Measurements from ENCODE around the gene GDAP2. TPM values are rescaled to one million over a fixed set of nuclear protein-coding genes. Genes with fewer than 3 reads are reported as not detected.

The GDAP2 gene
- polyA plus RNA-seq, 3 donors, result 17.8 to 28.7 (median 21.1) TPM

- Mint-ChIP-seq H3K9me3 (peaks cover 16 to 35% (median 24%) of the 10 kb centered on the region in 7 donors), H3K27me3 (ENCODE audit: low read depth in 3 of 3) (peaks cover 0 to 2% (median 0%) of the 10 kb centered on the region in 3 donors), H3K27ac (peak overlapping the region in 1 of 7 donors; percentile 64), H3K4me3 (no peak overlapping the region), H3K36me3 (peaks cover 0 to 8% of the 10 kb centered on the region in 2 donors), H3K4me1 (no peaks in the 10 kb centered on the region)
- H2AFZ ChIP-seq (ENCODE audit: insufficient read depth, low read depth, low read length, poor library complexity, severe bottlenecking), result no peak overlapping the region
- no peaks in the 10 kb centered on the region for H3K36me3 ChIP-seq (replicated peaks in 1 of 2; ENCODE audit: control insufficient read depth in 1 of 2, insufficient read depth in 2 of 2, low read length in 2 of 2)
- H3K9ac ChIP-seq (ENCODE audit: insufficient read depth, low read length, poor library complexity, severe bottlenecking), result no peak overlapping the region
- no peaks in the 10 kb centered on the region for H3K79me2 ChIP-seq (ENCODE audit: insufficient read depth, low read length)
- 100% methylated on average over 1 of the region's 3 CpGs for WGBS (ENCODE audit: insufficient coverage)
- H3K27me3 ChIP-seq (ENCODE audit: control insufficient read depth in 2 of 2, insufficient read depth in 2 of 2, low read length in 2 of 2), result no peaks in the 10 kb centered on the region
- H3K27ac ChIP-seq (ENCODE audit: low read depth in 1 of 2, low read length in 2 of 2), result no peak overlapping the region
- no peak for DNase-seq
- H3K4me2 ChIP-seq (replicated peaks; ENCODE audit: extremely low read depth, low read length, poor library complexity, severe bottlenecking), result no peak overlapping the region
- H3K4me1 ChIP-seq (ENCODE audit: control insufficient read depth in 1 of 2, insufficient read depth in 2 of 2, low read length in 2 of 2), result no peaks in the 10 kb centered on the region
- H3K4me3 ChIP-seq (replicated peaks in 1 of 3; ENCODE audit: low read depth in 2 of 3, low read length in 3 of 3), result no peak overlapping the region
- H4K20me1 ChIP-seq (ENCODE audit: insufficient read depth, low read length), result no peaks in the 10 kb centered on the region
- intact Hi-C loops (cut with micrococcal nuclease), result no loop called here
- TF ChIP-seq, protein P1, sequence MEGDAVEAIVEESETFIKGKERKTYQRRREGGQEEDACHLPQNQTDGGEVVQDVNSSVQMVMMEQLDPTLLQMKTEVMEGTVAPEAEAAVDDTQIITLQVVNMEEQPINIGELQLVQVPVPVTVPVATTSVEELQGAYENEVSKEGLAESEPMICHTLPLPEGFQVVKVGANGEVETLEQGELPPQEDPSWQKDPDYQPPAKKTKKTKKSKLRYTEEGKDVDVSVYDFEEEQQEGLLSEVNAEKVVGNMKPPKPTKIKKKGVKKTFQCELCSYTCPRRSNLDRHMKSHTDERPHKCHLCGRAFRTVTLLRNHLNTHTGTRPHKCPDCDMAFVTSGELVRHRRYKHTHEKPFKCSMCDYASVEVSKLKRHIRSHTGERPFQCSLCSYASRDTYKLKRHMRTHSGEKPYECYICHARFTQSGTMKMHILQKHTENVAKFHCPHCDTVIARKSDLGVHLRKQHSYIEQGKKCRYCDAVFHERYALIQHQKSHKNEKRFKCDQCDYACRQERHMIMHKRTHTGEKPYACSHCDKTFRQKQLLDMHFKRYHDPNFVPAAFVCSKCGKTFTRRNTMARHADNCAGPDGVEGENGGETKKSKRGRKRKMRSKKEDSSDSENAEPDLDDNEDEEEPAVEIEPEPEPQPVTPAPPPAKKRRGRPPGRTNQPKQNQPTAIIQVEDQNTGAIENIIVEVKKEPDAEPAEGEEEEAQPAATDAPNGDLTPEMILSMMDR (IDR thresholded peaks at IDR 0.05), result no peak
- peaks cover 5 to 16% of the 10 kb centered on the region in 2 donors for H3K9me3 ChIP-seq (replicated peaks in 1 of 2; ENCODE audit: control insufficient read depth in 1 of 2, insufficient read depth in 1 of 2, low read length in 2 of 2)
Observed at GRCh38 chr1:117841117-117841650, 88.2 kb downstream of the GDAP2 start.

- Histone ChIP-seq H3K27ac (ENCODE audit: low read depth in 1 of 2, low read length in 2 of 2) (no peak overlapping the region), H3K9me3 (replicated peaks in 1 of 2; ENCODE audit: control insufficient read depth in 1 of 2, insufficient read depth in 1 of 2, low read length in 2 of 2) (peaks cover 5 to 11% of the 10 kb centered on the region in 2 donors), H3K79me2 (ENCODE audit: insufficient read depth, low read length) (no peaks in the 10 kb centered on the region), H3K4me3 (replicated peaks in 1 of 3; ENCODE audit: low read depth in 2 of 3, low read length in 3 of 3) (no peak overlapping the region), H3K4me2 (replicated peaks; ENCODE audit: extremely low read depth, low read length, poor library complexity, severe bottlenecking) (no peak overlapping the region), H3K36me3 (replicated peaks in 1 of 2; ENCODE audit: control insufficient read depth in 1 of 2, insufficient read depth in 2 of 2, low read length in 2 of 2) (no peaks in the 10 kb centered on the region), H3K9ac (ENCODE audit: insufficient read depth, low read length, poor library complexity, severe bottlenecking) (no peak overlapping the region), H4K20me1 (ENCODE audit: insufficient read depth, low read length) (no peaks in the 10 kb centered on the region), H2AFZ (ENCODE audit: insufficient read depth, low read depth, low read length, poor library complexity, severe bottlenecking) (no peak overlapping the region), H3K27me3 (ENCODE audit: control insufficient read depth in 2 of 2, insufficient read depth in 2 of 2, low read length in 2 of 2) (no peaks in the 10 kb centered on the region), H3K4me1 (ENCODE audit: control insufficient read depth in 1 of 2, insufficient read depth in 2 of 2, low read length in 2 of 2) (no peaks in the 10 kb centered on the region)
- Mint-ChIP-seq H3K4me3 (no peak overlapping the region), H3K4me1 (no peaks in the 10 kb centered on the region), H3K9me3 (peaks cover 6 to 21% (median 12%) of the 10 kb centered on the region in 7 donors), H3K36me3 (peaks cover 0 to 5% of the 10 kb centered on the region in 2 donors), H3K27me3 (ENCODE audit: low read depth in 3 of 3) (peaks cover 0 to 5% (median 2%) of the 10 kb centered on the region in 3 donors), H3K27ac (no peak overlapping the region)
- no CpG with 5 or more reads among the region's 3 CpGs for WGBS (ENCODE audit: insufficient coverage)
- TF ChIP-seq, protein P1 (IDR thresholded peaks at IDR 0.05), result no peak
- intact Hi-C loops (cut with micrococcal nuclease), result no loop called here
- no peak for DNase-seq
Observed at GRCh38 chr1:117838911-117839310, 90.5 kb downstream of the GDAP2 start.

All from CD14-positive monocyte (primary cell).